ENCODE data around the gene ZC3H4. TPM values are rescaled to one million over a fixed set of nuclear protein-coding genes. Genes with fewer than 3 reads are reported as not detected.

ZC3H4 gene
- total RNA-seq, 2 donors from 2014 or later, result 35.3 to 49.1 TPM

DNA sequence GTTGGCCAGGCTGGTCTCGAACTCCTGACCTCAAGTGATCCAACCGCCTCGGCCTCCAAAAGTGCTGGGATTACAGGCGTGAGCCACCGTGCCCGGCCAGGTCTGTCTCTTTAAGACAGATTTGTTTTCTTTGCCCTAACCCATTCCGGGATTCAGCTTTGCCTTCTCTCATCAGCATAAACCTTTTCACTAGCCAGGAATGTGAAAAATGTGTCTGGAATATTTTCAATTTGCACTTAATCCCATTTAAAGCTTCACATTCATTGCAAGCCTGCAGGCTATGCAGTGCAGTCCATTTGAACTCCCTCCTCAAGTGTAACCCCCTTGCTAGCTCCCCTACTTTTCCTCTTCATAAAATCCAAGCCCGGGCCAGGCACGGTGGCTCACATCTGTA is 64.3 kb downstream of the ZC3H4 start:
- DNase-seq (ENCODE audit: low spot score), result no peak
- Histone ChIP-seq H3K4me3 (no peak overlapping the region), H3K4me1 (replicated peaks) (no peaks in the 10 kb centered on the region), H3K36me3 (no peaks in the 10 kb centered on the region), H3K27ac (no peak overlapping the region), H3K9me3 (no peaks in the 10 kb centered on the region), H3K27me3 (replicated peaks; ENCODE audit: insufficient read depth) (no peaks in the 10 kb centered on the region)
- intact Hi-C loops (cut with DNase I), result no loop called here
- 44% methylated on average over 9 of the region's 9 CpGs for WGBS
- TF ChIP-seq, protein P1, sequence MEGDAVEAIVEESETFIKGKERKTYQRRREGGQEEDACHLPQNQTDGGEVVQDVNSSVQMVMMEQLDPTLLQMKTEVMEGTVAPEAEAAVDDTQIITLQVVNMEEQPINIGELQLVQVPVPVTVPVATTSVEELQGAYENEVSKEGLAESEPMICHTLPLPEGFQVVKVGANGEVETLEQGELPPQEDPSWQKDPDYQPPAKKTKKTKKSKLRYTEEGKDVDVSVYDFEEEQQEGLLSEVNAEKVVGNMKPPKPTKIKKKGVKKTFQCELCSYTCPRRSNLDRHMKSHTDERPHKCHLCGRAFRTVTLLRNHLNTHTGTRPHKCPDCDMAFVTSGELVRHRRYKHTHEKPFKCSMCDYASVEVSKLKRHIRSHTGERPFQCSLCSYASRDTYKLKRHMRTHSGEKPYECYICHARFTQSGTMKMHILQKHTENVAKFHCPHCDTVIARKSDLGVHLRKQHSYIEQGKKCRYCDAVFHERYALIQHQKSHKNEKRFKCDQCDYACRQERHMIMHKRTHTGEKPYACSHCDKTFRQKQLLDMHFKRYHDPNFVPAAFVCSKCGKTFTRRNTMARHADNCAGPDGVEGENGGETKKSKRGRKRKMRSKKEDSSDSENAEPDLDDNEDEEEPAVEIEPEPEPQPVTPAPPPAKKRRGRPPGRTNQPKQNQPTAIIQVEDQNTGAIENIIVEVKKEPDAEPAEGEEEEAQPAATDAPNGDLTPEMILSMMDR (IDR thresholded peaks at IDR 0.05), result no peak
- TF ChIP-seq POLR2AphosphoS5 (IDR thresholded peaks at IDR 0.05) (no peak), POLR2A (IDR thresholded peaks at IDR 0.05) (no peak)

DNA sequence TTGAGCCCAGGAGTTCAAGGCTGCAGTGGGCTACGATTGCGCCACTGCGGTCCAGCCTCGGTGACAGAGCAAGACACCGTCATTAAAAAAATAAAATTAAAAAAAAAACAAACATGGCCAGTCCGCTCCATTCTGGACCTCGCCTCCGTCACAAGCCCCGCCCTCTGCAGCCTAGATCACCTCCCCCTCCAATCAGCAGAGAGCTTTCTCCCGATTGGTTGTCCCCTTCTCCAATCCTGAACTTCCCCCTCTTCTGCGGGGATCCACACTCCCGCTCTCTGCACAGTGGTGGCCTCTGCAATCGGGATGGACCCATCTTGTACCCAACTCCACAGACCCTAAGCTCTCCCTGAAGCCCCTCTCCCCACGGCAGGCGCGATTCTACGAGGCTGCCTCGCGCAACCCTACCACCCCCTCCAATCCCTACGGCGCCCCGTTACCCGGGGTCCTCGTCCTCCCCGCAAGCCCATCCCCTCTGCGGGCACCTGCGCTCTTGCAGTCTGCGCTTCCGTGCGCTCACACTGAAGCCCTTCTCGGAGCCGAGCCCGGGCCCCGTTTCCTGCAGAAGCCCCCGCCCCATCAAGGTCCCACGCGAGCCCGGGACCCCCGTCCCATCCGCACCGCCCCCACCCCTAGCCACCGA is 65.7 kb downstream of the ZC3H4 start:
- no peaks in the 10 kb centered on the region for H3K4me1 ChIP-seq (replicated peaks)
- intact Hi-C loops (cut with DNase I), result no loop called here
- peak; percentile 80 for DNase-seq (ENCODE audit: low spot score)
- H3K36me3 ChIP-seq, result no peaks in the 10 kb centered on the region
- TF ChIP-seq POLR2A (IDR thresholded peaks at IDR 0.05) (no peak), POLR2AphosphoS5 (IDR thresholded peaks at IDR 0.05) (peak; percentile 63)
- H3K27me3 ChIP-seq (replicated peaks; ENCODE audit: insufficient read depth), result no peaks in the 10 kb centered on the region
- no peaks in the 10 kb centered on the region for H3K9me3 ChIP-seq
- H3K4me3 ChIP-seq, result peak overlapping the region; percentile 91 to 95
- peak overlapping the region; percentile 73 to 76 for H3K27ac ChIP-seq
- 4% methylated on average over 34 of the region's 42 CpGs for WGBS

DNA sequence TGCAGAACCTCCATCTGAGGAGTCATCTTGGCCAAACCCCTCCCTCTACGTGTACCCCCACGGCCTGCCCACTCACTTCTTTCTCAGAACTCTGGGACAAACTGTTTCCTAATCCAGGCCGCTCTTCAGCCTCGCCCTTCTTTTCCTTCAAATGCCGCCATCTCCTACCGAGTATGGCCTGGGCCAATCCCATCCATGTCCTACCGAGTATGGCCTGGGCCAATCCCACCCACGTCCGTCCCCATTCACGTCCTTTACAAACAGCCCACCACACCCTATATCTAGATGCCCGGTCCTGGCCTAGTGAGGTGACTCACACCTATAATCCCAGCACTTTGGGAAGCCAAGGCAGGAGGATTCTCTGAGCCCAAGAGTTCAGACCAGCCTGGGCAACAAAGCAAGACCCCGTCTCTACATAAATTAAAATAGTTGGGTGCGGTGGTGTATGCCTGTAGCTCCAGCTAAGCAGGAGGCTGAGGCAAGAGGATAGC is 66.3 kb downstream of the ZC3H4 start:
- no peak overlapping the region for H3K27ac ChIP-seq
- intact Hi-C loops (cut with DNase I), result no loop called here
- no peak for TF ChIP-seq POLR2A (IDR thresholded peaks at IDR 0.05)
- DNase-seq (ENCODE audit: low spot score), result no peak
- H3K36me3 ChIP-seq, result no peaks in the 10 kb centered on the region
- H3K9me3 ChIP-seq, result no peaks in the 10 kb centered on the region
- no peaks in the 10 kb centered on the region for H3K27me3 ChIP-seq (replicated peaks; ENCODE audit: insufficient read depth)
- no peaks in the 10 kb centered on the region for H3K4me1 ChIP-seq (replicated peaks)
- WGBS, result 87% methylated on average over 13 of the region's 13 CpGs
- H3K4me3 ChIP-seq, result peak overlapping the region; percentile 91 to 95

DNA sequence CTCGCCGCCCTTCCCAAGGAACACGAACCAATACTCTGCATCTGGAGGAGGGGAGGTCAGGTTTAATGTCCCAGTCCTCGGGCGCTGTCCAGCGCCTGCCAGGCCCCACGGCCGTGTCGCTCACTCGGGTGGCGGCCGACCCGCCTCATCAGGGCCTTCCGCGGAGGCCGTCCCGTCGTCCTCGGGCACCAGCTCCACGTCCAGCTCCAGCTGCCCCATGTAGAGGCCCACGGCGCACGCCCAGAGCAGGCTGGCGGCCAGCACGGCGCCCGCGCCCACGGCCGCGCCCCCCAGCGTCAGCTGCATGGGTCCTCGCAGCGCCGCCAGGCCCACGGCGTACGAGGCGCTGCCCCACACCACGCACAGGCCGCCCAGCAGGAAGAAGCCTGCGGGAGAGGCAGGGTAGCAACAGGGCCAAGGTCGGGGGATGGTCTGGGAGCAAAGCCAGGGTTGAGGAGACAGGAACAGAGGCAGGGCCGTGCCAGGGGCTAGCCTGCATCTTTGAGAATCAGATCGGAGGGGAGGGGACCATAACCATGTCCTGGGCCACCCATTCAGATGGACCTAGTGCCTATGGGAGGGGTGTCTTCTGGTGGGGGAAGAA is 67.6 kb downstream of the ZC3H4 start:
- no peak for TF ChIP-seq POLR2A (IDR thresholded peaks at IDR 0.05)
- TF ChIP-seq, protein P1 (IDR thresholded peaks at IDR 0.05), result no peak
- TF ChIP-seq POLR2AphosphoS5 (IDR thresholded peaks at IDR 0.05), result no peak
- Histone ChIP-seq H3K4me3 (no peak overlapping the region), H3K27me3 (replicated peaks; ENCODE audit: insufficient read depth) (no peaks in the 10 kb centered on the region), H3K4me1 (replicated peaks) (no peaks in the 10 kb centered on the region), H3K36me3 (no peaks in the 10 kb centered on the region), H3K9me3 (no peaks in the 10 kb centered on the region), H3K27ac (no peak overlapping the region)
- WGBS, result 92% methylated on average over 22 of the region's 45 CpGs
- intact Hi-C loops (cut with DNase I), result no loop called here
- no peak for DNase-seq (ENCODE audit: low spot score)

DNA sequence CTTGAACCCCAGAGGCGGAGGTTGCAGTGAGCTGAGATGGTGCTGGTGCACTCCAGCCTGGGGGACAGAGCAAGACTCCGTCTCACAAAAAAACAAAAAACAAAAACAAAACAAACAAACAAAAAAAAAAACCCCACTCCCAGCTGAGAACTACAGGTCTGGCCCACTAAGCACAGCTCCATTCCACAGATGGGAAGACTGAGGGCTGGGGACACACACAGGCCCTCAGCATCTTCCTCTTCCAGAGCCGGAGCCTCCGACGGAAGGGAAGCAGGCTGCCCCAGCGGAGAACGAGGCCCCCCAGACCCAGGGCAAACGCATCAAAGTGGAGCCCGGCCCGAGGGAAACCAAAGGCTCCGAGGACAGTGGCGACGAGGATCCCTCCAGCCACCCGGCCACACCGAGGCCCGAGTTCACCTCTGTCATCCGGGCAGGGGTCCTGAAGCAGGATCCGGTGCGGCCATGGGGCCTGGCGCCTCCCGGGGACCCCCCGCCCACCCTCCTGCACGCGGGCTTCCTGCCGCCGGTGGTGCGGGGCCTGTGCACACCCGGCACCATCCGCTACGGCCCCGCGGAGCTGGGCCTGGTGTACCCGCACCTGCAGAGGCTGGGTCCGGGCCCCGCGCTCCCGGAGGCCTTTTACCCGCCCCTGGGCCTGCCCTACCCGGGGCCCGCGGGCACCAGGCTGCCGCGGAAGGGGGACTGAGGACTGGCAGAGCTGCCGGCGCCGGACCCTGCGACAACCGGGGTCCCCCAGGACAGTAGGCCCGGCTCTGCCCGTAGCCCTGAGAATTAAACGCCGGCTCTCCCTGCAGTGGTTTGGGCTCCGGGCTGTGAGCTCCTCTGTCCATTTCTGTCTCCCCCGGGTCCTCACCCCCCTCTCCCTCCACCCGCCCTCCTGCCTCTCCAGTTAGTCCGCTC is 68.4 kb downstream of the ZC3H4 start:
- no peaks in the 10 kb centered on the region for H3K9me3 ChIP-seq
- H3K36me3 ChIP-seq, result no peaks in the 10 kb centered on the region
- DNase-seq (ENCODE audit: low spot score), result no peak
- H3K27ac ChIP-seq, result no peak overlapping the region
- TF ChIP-seq POLR2AphosphoS5 (IDR thresholded peaks at IDR 0.05), result no peak
- TF ChIP-seq, protein P1 (IDR thresholded peaks at IDR 0.05), result no peak
- no peak for TF ChIP-seq POLR2A (IDR thresholded peaks at IDR 0.05)
- intact Hi-C loops (cut with DNase I), result no loop called here
- H3K4me1 ChIP-seq (replicated peaks), result no peaks in the 10 kb centered on the region
- no peak overlapping the region for H3K4me3 ChIP-seq
- 93% methylated on average over 45 of the region's 56 CpGs for WGBS
- H3K27me3 ChIP-seq (replicated peaks; ENCODE audit: insufficient read depth), result no peaks in the 10 kb centered on the region
